NCI-H524 treated with DMSO at 0.1 percent for 48 hours (cell line): ENCODE results near the gene SLIT1.

ENCODE experiments used
- DNase-seq: peaks from one replicate; lab custom pipeline; 2025; lab: John Stamatoyannopoulos, UW

Gene SLIT1

DNA sequence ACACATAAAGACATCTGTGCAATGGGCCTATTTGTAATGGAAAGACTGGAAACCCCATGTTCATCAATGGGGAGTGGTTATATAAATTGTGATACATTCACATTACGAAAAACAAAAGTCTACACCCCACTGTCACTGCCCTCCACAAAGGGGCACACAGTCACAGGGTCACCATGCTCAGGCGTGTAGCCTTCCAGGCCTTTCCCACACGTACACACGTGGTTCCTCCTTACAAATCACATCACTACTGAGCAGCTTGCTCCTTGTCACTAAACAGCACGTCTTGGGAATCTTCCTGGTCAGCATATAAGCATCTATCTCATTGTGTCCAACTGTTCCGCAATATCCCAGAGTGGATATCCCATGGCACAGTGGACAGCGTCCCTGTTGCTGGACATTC, 163.1 kb downstream of the SLIT1 start:
- no peak for DNase-seq

DNA sequence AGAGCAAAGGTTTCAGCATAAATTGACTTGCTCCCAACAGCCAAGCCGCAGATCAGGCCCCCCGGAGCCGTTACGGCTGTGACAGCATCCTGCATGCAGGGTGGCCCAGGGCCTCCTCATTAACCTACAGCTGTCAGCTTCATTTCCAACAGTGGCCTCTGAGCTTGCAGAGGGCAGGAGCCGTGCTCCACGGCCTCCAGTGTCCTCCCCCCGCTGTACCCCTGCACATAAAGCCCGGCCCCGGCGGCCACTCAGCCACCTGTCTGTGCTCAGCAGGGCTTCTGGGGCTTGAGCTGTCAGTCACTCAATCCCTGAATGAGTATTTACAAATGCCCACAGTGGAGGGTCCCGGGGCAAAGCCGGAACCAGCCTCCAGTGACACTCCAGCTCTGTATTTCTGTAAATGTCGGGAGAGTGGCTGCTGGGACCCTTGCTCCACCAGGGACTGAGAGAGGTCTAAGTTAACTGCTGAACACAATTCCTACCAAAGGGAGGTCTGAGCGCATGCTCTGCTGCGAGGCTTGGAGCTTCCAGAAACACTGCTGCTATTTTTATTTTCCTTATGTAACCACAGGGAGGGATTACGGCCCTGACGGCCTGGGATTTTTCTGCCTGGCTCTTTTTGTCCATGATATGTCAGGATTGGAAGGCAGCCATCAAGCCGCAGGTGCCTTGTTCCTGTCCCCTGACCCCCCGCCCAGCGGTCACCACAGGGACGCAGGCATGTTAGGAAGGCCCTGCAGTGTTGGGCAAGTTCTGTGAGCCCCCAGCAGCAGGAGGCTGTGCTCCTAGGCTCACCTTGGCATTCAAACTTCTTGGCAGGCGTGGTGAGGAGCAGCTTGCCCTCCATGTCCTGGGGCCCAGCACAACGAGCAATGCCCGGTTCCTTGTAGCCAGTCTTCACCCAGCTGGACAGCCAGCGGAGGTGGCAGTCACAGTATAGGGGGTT, 165.0 kb downstream of the SLIT1 start:
- no peak for DNase-seq

DNA sequence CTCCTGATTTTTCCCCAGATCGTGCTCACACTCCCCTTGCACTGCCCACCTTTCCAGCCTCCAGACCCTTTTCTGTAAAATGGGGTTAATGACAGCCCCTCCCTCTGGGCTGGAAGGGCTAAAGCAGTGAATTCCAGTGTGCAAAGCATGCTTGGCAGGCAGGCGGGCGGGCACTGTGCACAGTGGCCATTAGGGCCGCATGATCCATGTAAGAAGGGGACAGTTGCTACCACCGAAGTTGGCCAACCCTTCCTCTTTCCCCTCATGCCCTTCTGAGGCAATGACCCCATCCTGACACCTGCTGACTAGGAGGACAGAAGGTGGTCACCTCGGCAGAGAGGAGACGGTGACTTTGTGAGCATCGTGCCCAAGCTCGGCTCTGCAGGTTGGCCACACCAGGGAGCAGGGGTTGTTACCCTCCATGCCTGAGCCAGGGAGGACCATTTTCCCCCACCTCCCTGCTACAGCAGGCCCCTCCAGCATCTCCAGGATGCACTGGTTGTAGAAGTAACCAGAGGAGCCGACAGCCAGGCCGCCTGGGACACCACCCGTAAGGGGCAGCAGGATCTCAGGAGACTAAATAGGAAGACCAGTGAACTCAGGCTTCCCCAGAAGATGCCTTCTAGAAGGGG, 166.4 kb downstream of the SLIT1 start:
- DNase-seq: no peak

DNA sequence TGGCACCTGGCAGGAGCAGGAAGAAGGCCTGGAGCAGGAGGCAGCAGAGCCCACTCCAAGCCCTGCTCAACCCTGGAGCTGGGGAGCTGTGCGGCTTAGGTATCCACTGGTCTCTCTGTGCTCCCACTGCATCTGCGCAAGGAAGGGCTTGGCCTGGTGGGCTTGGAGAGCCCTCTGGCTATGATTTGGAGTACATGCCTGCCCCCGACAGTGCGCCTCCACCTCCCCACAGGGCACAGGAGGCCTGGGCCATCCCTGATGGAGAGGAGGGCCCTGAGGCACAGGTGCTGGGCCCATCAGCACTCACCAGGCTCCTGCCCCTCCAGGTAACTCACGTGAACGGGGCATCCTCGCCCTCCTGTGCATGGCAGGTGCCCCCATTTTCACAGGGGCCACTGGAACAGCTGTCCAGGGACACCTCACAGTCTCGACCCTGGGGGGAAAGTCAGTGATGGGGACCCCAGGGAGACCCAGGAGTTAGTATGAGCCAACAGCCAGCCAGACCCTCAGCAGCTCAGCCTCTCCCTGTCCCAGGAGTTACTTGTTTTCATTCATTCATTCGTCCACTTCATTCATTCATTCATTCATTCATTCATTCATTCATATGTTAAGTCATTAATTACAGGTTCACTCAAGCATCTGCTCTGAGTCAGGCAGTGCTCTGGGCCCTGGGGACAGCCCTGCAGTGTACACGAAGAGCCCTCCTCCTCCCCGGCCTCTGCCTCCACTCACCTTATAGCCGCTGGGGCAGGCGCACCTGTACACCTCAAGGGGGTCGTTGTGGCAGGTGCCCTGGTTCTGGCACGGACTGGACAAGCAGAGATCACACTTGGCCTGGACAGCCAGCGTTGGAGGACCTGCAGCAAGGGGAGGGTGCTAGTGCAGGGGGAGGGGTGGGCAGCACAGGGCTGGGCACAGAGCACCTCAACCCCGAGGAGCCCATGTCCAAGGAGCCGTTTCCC, 167.2 kb downstream of the SLIT1 start:
- DNase-seq: no peak

DNA sequence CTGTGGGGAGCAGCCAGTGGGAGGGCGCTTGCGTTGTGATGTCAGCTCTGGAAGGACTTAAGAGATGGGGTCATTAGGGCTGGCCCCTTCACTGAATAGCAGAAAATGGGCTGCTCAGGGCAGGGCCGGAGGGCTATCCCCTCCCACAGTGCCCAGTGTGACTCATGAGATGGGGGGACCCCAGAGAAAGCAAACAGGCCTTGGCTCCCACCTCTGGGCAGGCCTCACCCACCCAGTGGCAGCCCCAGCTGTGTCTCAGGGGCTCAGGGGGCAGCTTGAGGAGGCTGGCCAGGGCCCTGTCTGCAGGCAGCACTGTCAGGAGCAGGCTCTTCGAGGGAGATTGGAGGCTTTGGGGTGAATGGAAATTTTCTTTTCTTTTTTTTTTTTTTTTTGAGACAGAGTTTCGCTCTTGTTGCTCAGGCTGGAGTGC, 168.3 kb downstream of the SLIT1 start:
- DNase-seq: no peak

DNA sequence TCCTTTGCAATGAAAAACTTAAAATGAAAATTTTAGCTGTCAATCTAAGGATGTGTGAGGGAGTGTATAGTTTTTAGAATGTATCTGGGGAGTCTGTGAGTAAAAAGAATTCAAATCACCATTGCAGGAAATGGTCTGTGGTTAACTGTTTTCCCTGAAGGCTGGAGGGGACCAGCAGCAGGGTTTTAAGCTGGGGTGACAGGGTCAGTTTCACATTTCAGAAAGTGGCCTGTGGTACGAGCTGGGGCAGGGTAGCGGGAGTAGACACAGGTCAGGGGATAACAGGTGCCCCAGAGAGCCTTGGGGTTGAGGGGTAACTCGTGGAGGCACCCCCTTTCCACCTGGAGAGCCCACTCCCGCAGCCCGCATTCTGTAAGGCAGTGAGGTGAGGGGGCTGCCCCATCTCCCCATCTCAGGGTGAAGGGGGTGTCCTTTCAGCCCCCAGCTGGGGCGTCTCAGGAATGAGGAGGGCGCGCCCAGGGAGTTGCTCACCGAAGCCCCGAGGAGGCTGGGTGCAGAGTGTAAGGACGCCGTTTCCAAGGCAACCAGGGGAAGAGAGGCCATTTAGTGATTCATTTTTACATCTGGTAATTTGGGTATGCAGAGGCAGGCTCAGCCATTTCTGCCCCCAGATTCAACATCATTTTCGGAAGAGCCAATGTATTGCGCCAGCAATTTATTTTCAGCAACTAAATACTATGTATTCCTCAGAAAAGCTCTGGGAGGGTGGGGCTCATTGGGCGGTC, 168.9 kb downstream of the SLIT1 start:
- no peak for DNase-seq

DNA sequence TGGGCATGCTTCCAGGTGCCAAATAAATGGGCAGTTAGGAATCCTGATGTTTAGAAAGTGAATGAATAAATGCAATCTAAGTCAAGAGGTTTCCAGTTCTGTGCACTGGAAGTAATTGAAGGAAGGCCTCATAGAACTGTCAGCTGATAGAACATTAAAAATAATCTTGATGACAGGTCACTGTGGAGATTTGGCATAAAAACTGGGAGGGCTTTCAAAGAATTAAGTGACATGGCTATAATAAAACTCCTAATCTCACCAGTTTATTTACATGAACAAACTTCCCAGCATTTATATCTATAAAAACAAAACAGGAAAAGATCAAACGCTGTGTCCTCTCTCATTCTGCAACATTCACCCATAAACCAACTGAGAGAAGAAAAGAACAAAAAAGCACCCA, 170.5 kb downstream of the SLIT1 start:
- DNase-seq: no peak

DNA sequence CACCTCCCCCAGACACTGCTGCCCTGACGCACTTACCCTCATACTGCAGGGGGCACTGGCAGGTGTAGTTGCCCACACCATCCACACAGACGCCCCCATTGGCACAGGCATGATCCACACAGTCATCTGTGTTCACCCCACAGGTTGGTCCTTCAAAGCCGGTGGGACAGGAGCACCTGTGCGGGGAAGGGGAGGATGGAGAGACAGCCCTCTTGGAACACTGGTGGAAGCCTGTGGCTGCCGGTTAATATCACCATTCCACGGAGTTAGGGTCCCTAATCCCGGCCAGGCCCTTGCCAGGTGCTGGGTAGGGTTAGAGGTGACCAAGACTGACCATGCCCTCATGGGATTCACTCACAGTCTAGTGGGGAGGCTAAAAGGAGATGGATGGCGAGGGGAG, 171.8 kb downstream of the SLIT1 start:
- no peak for DNase-seq

DNA sequence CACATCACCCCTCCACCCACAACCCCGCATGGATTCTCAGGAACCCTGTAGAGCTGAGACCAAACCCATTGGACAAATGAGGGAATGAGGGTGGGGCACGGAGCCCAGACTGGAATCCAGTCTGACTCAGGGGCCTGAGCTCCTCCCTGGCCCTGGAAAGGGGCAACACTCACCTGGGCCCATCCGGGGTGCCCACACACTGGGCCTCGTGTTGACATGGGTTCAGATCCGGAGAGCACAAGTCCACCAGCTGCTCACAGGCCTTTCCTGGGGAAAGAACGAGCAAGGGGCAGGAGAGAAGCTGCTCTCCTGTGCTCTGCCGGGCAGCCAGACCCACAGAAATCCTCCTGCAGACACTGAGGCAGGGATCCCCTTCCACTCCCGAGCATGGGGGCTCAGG, 172.2 kb downstream of the SLIT1 start:
- DNase-seq: no peak

DNA sequence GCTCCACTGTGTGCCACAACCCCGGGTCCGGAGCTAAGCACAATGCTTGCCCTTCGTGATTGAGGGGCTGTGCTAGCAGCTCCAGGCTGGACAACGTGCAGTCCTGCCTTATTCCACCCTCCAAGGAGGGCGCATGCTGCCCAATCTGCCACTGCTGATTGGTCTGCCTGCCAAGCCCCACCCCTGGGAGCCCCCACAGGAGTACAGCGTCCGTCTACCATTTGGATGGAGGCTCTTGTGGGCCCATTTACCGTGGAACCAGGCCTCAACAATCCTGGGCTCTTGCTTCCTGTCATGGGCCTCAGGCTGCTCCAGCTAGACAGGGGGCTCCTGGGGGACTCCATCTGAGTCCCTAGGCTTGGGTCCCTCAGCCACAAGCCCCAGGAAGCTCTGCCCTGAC, 173.3 kb downstream of the SLIT1 start:
- DNase-seq: no peak

DNA sequence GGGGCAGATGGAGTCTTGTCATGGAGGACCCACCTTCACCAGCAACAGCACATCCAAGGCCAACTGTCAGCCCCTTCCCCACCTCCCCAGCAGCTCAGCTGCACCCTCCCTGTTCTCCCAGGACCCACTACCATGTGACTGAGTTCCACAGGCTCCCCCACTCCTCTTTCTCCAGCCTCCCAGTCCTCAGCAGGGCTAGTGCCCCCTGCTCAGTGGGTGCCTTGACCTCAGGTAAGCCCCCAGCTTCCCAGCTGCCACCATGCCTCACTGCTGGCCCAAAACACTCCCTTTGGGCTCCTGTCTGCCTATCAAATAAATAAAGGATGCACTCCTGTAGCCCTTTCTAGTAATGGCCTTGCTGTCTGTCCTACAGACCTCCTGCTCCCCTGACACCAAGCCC, 174.4 kb downstream of the SLIT1 start:
- no peak for DNase-seq

DNA sequence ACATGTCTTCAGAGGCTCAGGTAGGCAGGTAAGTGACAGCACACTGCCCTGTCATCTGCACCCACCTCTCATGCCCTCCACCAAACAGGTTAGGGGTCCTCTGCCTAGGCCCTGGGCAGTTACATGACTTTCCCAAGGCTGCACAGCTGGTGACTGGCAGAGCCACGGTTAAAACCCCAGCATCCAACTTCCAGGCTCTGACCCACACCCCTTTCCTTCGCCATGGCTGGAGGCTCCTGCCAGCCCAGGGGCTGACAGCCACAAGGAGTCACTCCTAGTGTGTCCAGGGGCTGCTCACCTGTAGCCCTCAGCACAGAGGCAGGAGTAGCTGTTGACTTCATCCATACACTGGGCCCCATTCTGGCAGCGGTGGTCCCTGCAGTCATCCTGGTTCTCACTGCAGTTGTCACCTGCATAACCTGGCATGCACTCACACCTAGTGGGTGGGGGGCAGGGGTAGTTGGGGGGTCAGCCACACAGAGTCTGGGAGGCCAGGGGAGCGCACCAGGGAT, 175.0 kb downstream of the SLIT1 start:
- DNase-seq: no peak

DNA sequence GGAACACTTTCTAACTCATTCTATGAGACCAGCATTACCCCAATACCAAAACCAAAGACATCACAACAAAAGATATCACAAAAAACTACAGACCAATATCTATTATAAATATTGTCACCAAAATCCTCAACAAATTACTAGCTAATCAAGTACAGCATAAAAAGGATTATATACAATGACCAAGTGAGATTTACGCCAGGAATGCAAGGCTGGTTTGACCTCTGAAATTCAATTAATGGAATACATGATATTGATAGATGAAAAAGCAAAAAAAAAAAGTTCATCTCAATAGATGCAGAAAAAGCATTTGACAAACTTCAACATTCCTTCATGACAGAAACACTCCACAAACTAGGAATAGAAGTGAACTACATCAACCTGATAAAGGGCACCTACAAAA, 178.3 kb downstream of the SLIT1 start:
- DNase-seq: no peak

DNA sequence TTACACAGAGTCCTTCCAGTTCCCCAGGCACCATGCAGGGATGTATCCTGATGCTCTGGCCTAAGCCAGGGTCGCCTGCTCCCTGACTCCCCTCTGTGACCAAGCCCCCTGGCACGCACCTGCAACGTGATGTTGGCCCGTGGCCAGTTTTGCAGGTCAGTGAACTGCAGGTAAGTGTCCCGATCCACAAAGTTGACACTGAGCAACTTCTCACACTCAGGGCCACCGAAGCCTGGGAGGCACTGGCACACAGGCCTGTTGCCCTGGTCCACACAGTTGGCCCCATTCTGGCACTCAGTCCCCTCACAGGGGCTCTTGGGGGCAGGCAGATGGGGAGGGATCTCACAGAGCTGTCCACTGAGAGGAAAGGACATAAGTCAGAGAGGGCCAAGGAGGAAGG, 179.4 kb downstream of the SLIT1 start:
- no peak for DNase-seq

DNA sequence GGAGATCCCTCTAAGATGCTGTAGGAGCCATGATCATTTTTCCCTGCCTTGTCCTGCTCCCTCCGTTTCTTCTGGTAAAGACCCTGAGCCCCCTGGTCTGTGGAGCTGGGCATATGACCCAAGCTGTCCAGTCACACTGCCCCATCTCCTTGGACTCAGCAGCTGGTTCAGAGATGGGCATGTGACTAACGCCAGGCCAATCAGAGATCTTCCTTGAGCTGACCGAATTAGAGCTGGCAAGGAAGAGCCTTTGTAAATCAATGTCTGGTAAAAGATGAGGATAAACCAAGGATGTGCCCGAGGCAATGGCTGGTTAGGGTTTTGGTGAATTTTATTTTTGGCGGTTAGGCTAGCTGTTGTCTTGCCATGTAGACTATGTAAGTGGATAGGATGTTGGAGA, 180.4 kb downstream of the SLIT1 start:
- no peak for DNase-seq

DNA sequence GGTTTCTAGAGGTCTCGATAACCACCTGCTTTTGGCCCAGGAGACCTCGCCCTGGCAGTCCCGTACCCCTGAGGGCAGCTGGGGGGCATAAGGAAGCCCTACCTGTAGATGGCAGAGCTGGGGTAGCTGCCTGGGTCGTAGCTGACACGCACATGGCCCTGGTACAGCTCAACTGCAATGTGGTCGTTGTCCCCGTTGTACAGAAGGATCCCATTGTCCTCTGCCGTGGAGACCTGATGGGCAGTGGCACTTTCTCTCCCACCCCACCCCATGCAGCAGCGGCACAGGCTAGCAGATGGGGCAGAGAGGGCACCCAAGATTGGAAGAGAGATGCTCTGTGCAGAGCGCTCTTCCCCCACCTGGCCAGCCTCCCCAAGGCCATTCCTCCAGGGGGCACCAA, 181.2 kb downstream of the SLIT1 start:
- no peak for DNase-seq

DNA sequence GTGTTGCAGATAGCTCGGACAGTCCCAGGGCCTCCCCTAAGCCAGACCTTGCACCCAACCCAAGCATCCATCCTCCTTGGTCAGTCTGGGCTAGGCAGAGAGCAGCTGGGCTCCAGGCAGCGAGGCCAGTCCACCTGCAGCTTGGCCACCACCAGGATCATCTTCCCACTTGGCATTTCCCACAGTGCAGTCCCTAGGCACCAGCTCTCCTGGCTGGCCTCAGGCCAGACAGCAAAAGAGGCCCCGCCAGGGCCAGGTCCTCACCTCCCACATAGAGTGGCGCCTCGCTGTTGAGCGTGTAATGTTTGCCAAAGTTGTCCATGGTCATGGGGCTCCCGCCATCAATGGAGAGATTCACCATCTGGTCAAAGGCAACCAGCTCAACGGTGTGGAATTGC, 182.0 kb downstream of the SLIT1 start:
- DNase-seq: no peak

DNA sequence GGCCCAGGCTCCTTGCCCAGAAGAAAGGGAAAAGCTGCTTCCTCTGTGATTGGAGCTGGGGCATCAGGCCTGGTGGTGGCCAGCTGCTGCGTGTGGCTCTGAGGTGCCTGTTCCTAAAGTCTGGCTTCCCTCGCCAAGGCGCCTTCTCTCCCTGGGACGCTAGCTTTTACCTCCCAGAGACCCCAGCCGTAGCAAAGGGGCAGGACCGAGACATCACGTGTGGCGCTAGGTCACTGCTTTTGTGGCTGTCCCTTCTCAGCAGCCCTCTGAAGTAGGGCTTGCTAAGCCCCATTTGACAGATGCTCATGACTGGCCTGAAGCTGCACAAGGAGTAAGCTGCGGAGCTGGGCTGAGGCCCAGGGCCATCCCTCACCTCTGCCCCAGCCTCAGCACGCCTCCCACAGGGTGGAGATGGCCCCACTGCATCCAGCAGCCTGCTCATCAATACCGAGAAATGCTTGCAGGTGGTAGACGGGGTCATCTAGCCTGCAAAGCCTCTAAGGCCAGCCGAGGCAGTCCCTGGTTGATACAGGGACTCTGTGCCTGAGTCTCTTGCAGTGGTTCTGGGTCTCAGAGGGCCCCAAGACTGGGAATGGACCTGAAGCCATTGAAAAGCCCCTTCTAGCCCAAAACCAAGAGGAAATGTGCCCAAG, 182.5 kb downstream of the SLIT1 start:
- no peak for DNase-seq

DNA sequence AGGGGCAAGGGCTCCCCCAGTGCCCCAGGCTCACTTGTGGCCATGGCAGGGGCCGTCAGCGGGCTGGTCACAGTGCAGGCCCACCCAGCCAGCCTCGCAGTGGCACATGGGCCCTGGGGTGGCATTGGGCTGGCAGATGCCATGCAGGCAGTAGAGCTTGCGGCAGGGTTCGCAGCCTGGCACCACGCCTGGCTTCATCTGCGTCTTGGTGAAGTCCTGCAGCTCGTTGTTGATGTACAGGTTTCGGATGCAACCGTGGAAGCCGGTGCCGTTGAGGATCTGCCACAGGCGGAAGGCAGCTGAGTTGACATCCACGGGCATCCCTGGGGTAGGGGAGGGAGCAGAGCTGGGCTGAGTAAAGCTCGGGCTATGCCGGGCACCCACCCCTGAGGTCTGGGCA, 183.1 kb downstream of the SLIT1 start:
- no peak for DNase-seq

DNA sequence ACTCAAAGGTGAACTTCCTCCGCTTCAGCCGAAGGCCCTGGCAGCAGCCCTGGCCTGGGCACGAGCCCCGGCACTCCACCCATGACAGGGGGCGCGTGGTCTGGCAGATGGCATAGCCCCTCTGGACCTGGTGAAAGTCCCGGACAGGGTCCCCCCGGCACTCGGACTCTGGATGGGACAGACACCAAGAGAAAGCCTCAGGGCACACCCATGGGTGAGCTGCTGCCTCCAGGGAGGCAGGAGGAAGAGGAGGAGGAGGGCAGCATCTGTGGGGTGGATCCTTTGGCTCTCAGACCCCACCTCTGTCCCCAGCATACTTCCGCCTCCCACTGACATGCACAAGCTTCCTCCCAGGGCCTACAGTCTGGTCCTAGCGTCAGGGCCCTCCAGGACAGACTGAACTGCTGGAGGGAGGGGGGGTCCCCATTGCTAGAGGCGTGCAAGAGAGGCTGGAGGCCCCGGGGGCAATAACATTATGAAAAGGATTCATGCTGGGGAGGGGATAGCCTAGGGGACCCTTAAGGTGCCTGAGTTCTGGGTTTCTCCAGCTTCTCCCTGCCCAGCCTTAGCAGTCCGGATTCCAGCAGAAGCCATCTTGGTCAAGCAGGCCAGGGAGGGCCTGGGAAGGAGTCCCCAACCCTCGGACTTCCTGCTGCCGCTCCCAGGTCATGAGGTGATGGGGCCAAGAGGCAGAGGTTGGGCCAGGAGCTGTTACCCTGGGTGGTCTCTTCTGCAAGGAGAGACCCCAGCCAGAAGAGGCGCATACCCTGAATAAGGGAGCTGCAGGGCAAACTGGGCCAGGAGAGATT, 184.4 kb downstream of the SLIT1 start:
- no peak for DNase-seq
